GM18519 (cell line): ENCODE measurements around the gene CCNY.
A peak's percentile ranks its signal among the peaks of the same experiment; 100 is the strongest.

Experiments
- ATAC-seq: cut with Tn5 transposase; IDR thresholded peaks from one replicate; pipeline ENCODE4 v1.9.1; 2021; ENCODE audit warnings: mild to moderate bottlenecking, moderate library complexity; ENCODE audit not compliant: unreplicated experiment, low FRiP score

The CCNY gene

DNA sequence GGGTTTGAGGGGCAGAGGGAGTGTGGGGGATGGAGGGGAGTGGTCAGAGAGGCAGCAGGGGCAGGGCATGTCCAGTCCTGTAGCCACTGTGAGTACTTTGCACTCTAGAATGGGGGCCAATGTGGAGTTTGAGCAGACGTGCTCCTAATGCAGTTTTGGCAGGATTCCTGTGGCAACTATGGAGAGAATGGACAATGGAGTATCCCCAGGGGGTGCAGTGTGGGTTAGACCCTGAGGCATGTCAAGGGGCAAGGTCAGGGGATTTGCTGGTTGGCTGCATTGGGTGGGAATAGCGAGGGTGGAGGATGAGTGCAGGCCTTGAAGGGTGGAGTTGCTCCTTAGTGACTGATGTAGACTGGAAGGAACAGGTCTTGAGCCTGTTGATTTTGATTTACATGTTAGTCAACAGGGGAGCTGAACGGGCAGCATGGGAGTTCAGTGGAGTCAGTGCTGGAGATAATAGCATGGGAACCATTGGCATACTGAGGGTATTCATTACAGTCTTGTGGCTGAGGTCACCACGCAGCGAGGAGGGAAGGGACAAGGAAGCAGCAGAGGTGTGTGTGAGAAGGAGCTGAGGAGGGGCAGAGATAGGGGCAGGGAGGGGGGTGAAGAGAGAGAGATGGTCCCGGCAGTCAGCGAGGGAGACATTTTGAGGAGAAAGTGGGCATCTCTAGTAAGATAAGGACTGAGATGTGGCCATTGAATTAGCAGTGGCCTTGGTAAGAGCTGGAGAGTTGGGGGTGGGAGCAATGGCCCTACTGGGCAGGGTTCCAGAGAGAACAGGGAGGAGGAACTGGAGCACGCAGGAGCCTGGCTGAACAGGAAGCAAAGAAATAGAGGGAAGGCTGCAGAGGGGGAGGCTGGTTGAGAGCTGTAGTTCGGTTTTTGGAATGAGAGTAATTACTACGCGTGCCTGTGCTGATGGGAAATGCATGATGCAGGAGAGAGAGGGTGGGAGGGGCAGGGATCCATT, 112.7 kb downstream of the CCNY start:
- no peak for ATAC-seq

DNA sequence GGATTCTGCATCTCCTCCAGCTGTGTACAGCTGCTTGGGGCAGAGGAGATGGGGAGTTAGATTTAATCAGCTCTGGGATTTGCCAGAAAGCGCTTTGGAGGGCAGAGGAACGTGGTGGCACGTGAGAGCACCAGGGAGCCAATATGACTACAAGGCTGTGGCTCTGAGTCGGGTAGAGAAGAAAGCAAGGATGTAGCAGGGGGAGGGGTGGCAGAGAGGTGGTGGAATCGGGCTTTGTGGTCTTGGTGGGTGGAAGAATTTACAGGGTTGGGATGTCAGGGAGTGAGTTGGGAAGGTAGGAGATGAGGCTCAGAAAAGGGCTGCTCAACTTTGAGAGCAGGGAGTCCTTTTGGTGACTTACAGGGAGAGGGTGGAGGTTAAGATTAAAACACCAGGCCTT, 113.6 kb downstream of the CCNY start:
- ATAC-seq: no peak

DNA sequence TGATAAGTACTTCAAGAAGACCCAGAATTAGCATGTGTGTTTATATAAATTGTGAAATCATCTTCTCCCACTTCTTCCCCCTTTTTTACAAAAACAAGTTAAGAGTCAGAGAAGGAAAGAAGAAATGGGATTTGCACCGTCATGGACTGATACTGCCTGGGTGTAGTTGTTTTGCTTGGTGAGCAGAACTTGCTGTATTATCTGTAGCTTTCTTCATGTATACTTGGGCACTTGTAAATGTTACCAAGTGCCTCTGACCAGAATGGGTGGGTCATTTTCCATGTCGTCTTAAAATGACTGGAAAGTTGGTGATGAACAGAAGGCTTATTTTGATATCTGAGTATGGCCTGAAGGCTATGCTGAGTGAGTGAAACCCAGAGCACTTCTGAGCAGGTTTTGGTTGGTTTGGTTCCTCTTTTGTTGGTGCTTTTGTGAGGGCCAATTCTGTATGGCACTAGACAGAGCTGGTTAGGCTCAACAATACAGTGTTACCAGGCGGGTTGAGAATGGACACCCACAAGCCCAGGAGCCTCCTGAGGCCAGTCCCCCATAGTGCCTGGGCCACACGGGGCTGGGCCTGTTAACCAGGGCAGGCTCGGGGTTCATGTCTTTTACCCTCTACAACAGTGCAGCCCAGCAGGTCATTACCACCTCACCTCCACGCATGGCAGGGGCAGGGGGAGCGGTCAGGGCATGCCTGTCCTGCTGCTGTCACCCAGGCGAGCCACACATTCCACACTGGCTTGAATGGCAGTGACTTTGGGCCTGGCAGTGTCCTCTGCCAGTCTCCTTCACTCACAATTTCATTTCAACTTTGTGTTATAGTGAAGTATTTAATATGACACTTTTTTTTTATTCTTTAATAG, 115.1 kb downstream of the CCNY start:
- ATAC-seq: peak; percentile 94

GRCh38 chr10:35452171-35452570, 115.9 kb downstream of the CCNY start:
- no peak for ATAC-seq

DNA sequence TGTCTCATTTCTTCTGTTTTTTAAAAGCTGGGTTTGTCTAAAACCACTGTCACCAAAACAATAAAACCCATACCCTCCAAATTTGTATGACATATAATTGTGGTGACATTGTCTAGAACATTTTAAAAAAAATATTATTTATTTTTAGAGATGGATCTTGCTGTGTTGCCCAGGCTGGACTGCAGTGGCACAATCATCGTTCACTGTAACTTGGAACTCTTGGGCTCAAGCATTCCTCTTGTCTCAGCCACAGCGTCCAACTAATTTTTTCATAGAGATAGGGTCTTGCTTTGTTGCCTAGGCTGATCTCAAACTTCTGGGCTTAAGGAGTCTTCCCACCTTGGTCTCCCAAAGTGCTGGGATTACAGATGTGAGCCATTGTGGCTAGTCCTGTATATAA, 116.5 kb downstream of the CCNY start:
- no peak for ATAC-seq

GRCh38 chr10:35453855-35454532, 117.7 kb downstream of the CCNY start:
- no peak for ATAC-seq

- no peak for ATAC-seq
Observed at GRCh38 chr10:35456153-35456720, 119.9 kb downstream of the CCNY start.

- no peak for ATAC-seq
Observed at GRCh38 chr10:35456784-35457183, 120.5 kb downstream of the CCNY start.

GRCh38 chr10:35458500-35459448, 122.5 kb downstream of the CCNY start:
- no peak for ATAC-seq

GRCh38 chr10:35459449-35459847, 123.1 kb downstream of the CCNY start:
- no peak for ATAC-seq

DNA sequence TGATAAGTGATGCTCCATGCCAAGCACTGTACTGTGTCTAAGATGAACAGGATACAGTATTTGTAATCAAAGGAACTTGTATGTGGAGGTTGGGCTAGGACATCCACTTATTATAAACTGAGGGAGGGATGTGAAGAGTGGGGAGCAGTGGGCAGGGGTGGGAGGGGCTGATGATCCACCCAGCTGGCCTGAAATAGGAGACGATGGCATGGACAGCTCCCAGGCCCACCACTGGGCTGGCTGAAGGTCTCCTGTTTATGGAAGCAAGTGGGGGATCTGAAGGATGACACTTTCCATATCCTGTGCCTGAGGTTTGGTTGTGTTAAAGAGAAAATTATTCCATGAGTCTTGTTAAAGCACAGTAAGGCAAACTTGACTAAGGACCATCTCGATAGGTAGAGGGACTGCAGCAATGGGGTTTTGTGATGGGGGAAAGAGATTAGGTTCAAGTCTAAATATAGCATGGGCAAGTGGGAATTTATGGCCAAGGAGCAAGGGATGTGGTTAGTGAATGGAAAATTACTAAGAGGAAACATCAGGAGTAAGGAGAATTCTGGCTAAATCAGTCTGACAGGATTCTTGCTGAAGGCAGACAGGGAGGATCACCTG, 124.6 kb downstream of the CCNY start:
- no peak for ATAC-seq

GRCh38 chr10:35462491-35462934, 126.2 kb downstream of the CCNY start:
- peak; percentile 75 for ATAC-seq

DNA sequence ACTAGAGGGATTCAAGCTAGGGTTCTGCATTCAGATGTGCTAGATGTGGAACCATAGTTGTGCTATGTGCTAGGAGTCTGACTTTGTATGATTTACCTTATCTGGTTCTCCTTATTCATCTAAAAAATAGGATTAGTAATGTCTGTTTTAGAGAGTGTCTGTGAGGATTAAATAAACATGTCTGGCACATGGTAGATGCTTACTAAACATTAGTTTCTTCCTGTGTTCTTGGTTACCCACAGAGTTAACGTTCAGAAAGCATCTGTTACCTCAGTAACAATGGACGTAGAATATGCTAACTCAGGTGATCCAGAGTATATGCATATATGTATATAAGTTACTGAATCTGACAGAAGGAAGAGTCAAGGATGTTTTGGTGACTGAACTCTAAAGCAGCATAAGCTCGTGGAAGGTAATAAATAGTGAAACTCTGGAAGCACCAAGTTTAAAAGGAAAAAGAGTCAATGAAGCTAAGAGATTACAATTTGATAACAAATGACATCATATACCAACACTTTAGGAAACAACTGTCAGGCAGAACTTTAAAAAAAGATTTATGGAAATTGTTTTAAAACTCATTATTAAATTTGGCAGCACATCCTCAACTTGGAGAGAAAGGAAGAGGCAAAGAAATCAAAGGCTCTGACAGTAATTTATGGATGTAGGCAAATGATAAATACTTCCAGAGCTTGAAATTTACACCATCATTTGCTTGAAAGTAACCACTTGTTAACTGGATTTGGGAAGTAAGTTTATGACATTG, 127.0 kb downstream of the CCNY start:
- ATAC-seq: no peak

DNA sequence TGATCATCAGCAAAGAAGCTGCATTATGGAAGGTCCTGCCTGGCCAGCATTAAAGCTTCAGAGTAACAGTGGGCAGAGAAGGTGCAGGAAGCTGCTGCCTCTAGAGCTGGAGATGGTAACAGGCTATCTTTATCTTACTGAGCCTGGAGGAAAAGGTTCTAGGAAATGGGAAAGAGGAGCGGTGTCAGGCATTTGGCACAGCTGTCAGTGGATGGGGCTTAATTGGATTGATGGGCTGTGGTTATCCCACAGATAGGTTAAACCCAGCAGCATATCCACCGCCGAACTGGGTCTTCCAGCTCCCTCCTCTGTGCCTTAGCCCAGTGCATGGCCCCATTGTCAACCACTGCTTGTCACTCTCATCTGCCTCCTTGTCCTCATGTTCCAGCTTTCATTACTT, 127.6 kb downstream of the CCNY start:
- ATAC-seq: no peak

DNA sequence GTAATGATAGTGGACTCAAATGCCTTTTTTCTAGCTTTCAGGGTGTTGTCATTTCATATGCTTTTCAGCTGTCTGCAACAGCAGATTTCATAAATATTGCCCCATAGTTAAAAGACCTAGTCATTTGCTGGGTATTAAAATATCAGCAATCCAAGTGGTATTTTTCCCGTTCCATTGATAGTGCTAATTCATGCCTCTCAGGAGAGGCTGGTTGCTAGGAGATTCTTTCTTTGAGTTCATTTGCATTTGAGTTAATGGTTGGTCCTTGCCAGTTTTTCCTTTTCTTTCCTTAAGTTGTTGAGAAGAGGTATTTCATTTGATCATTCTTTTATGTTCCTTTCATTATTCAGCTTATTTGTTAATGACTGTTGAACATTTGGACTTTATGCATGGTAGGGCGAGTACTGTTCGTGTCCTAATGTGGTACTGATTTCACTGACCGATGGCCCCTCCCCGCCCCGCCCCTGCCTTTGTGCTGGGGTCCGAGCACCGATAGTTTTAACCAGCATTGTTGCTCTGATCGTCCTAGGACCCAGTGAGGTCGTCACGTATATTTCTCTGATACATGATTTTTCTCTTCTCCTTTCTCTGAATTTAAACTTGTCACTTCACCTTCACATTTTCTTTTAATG, 128.6 kb downstream of the CCNY start:
- ATAC-seq: no peak

GRCh38 chr10:35465673-35466072, 129.4 kb downstream of the CCNY start:
- ATAC-seq: no peak

- ATAC-seq: no peak
Observed at GRCh38 chr10:35466170-35466569, 129.9 kb downstream of the CCNY start.

DNA sequence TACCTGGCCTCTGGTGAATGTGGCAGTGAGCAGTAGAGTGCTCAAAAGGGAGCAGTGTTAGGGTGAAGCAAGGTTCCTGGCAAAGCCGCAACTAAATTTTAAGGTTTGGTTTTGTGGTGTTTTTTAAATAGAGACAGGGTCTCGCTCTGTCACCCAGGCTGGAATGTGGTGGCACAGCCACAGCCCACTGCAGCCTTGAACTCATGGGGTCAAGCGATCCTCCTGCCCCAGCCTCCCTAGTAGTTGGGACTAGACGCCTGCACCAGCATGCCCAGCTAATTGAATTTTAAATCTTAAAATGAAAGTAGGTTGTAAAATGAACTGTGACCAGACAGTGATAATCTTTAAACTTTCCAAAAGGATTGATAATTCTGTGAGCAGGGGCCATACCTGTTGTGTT, 130.4 kb downstream of the CCNY start:
- no peak for ATAC-seq
